NOMO-1 treated with DMSO at 0.1 percent for 48 hours (cell line): ENCODE results near the gene DYSF.

Source experiments
- DNase-seq: peaks from one replicate; lab custom pipeline; 2025; ENCODE audit not compliant: unreplicated experiment; lab: John Stamatoyannopoulos, UW

The DYSF gene

GRCh38 chr2:71598526-71598925, 145.2 kb downstream of the DYSF start:
- DNase-seq, result no peak

GRCh38 chr2:71599038-71599437, 145.7 kb downstream of the DYSF start:
- DNase-seq, result no peak

- no peak for DNase-seq
These were observed 146.4 kb downstream of the DYSF start for GRCh38 chr2:71599646-71600236.

- DNase-seq, result no peak
These were observed 147.2 kb downstream of the DYSF start for GRCh38 chr2:71600555-71600954.

GRCh38 chr2:71601136-71602114, 148.1 kb downstream of the DYSF start:
- no peak for DNase-seq

GRCh38 chr2:71602115-71602495, 148.7 kb downstream of the DYSF start:
- no peak for DNase-seq

GRCh38 chr2:71602581-71602980, 149.2 kb downstream of the DYSF start:
- DNase-seq, result no peak

GRCh38 chr2:71603311-71603811, 150.0 kb downstream of the DYSF start:
- DNase-seq, result no peak

GRCh38 chr2:71603851-71604725, 150.7 kb downstream of the DYSF start:
- no peak for DNase-seq

- DNase-seq, result no peak
These were observed 151.4 kb downstream of the DYSF start for GRCh38 chr2:71604726-71605120.

GRCh38 chr2:71605173-71605641, 151.8 kb downstream of the DYSF start:
- DNase-seq, result no peak

- no peak for DNase-seq
These were observed 152.4 kb downstream of the DYSF start for GRCh38 chr2:71605781-71606241.

GRCh38 chr2:71606244-71606643, 152.9 kb downstream of the DYSF start:
- DNase-seq, result no peak

- no peak for DNase-seq
These were observed 154.0 kb downstream of the DYSF start for GRCh38 chr2:71607151-71607889.

- no peak for DNase-seq
These were observed 154.7 kb downstream of the DYSF start for GRCh38 chr2:71608034-71608433.

GRCh38 chr2:71608441-71608840, 155.1 kb downstream of the DYSF start:
- DNase-seq, result no peak

- DNase-seq, result no peak
These were observed 155.7 kb downstream of the DYSF start for GRCh38 chr2:71609029-71609428.

GRCh38 chr2:71609441-71609840, 156.1 kb downstream of the DYSF start:
- DNase-seq, result no peak

- no peak for DNase-seq
These were observed 156.6 kb downstream of the DYSF start for GRCh38 chr2:71609958-71610357.

GRCh38 chr2:71610671-71611070, 157.3 kb downstream of the DYSF start:
- no peak for DNase-seq
